HEK293T (cell line): Measurements from ENCODE around the gene AP3B1.

Experiments used
- BHLHE40 ChIP-seq: fragments of 450-650 bp; IDR thresholded peaks from 2 replicates; pipeline ENCODE4 v1.6.1; 2016; ENCODE audit warnings: mild to moderate bottlenecking, moderate library complexity, borderline replicate concordance
- ELF4 ChIP-seq: fragments of 450-650 bp; IDR thresholded peaks from 2 replicates; pipeline ENCODE4 v1.6.1; 2017; ENCODE audit warnings: antibody characterized with exemption
- HDGF ChIP-seq: fragments of 450-650 bp; IDR thresholded peaks from 2 replicates; pipeline ENCODE4 v1.6.1; 2017; ENCODE audit warnings: antibody characterized with exemption, borderline replicate concordance
- LEF1 ChIP-seq: fragments of 450-650 bp; IDR thresholded peaks from 2 replicates; pipeline ENCODE4 v1.6.1; 2017; ENCODE audit warnings: mild to moderate bottlenecking, borderline replicate concordance
- NFRKB ChIP-seq: fragments of 450-650 bp; IDR thresholded peaks from 2 replicates; pipeline ENCODE4 v1.6.1; 2016; ENCODE audit warnings: mild to moderate bottlenecking, moderate library complexity
- SP1 ChIP-seq: fragments of 450-650 bp; IDR thresholded peaks from 2 replicates; pipeline ENCODE4 v1.6.1; 2017
- SUZ12 ChIP-seq: fragments of 450-650 bp; IDR thresholded peaks from 2 replicates; pipeline ENCODE4 v1.6.1; 2016; ENCODE audit warnings: mild to moderate bottlenecking
- TARDBP ChIP-seq: fragments of 450-650 bp; IDR thresholded peaks from 2 replicates; pipeline ENCODE4 v1.6.1; 2016

DNA sequence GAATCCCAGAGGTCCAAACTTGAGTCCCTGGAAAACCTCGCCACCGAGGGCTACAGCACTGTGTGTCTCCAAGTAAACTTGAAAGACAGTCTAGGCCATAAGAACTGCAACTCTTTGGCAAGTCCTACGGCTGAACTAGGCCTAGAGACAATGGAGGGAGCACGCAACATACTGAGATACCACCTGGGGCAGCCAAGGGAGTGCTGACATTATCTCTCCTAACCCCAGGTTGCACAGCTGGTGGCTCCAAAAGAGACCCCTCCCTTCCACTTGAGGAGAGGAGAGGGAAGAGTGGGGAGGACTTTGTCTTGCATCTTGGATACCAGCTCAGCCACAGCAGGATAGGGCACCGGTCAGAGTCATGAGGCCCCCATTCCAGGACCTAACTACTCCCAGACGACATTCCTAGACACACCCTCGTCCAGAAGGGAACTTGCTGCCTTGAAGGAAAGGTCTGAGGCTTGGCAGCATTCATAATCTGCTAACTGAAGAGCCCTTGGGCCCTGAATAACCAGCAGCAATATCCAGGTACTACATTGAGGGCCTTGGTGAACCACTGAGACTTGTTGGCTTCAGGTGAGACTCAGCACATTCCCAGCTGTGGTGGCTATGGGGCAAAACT is 42.7 kb downstream of the AP3B1 start:
- TF ChIP-seq TARDBP (no peak), SUZ12 (no peak), ELF4 (no peak), LEF1 (no peak), HDGF (no peak), SP1 (no peak), BHLHE40 (no peak), NFRKB (no peak)
